Measurements from ENCODE around the gene TMBIM1. TPM values are rescaled to one million over a fixed set of nuclear protein-coding genes. Genes with fewer than 3 reads are reported as not detected.

The TMBIM1 gene
- total and polyA plus RNA-seq, 9 of the 15 experiments (the other 6 are each of a cell fraction or from before 2014, with no cell fraction given), result 14.2 to 105 (median 47.0) TPM

DNA sequence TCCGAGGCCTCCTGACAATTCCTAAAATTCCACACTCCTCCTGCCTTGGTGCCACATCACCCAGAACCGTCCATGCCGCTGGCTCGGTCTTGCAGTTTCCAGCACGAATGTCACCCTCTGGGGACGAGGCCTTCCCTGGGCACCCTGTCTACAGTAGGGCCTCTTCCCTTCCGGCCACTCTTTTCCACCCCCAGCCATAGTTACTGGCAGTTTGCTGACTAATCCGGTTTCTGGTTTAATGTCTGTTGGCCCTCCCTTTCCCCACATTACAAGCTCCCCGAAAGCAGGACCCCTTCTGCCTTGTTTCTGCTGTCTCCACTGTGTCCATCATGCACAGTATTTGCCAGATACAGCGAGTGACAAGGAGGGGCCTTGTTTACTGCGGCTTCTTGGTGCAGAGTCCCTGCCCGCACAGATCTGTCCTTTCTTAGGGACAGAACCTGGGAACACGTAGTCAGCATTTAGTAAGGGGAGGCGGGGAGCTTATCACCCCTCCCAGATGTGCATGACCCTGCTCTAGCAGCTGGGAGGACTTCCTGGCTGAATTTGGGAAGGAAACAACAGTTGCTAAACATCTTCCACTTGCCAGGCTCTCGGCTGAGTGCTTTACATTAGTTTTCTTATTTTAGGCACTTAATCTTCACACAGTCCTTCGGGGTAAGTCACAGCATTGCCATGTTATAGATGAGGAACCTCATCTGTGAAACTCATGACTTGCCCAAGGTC lies 40.8 kb upstream of the TMBIM1 start (continued):
- TF ChIP-seq, protein P1, sequence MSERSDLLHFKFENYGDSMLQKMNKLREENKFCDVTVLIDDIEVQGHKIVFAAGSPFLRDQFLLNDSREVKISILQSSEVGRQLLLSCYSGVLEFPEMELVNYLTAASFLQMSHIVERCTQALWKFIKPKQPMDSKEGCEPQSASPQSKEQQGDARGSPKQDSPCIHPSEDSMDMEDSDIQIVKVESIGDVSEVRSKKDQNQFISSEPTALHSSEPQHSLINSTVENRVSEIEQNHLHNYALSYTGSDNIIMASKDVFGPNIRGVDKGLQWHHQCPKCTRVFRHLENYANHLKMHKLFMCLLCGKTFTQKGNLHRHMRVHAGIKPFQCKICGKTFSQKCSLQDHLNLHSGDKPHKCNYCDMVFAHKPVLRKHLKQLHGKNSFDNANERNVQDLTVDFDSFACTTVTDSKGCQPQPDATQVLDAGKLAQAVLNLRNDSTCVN (CRISPR knock-in tag; IDR thresholded peaks at IDR 0.05), result no peak
- no peak for TF ChIP-seq CHD2 (IDR thresholded peaks at IDR 0.05; ENCODE audit: low read depth, low read length)
- no peak for TF ChIP-seq ARHGAP35 (IDR thresholded peaks at IDR 0.05; ENCODE audit: partially characterized antibody)
- peak; percentile 62; the same call in 1 of the 2 replicates for TF ChIP-seq FOXP1 (CRISPR knock-in tag; IDR thresholded peaks at IDR 0.05)
- no peak for TF ChIP-seq HDAC3 (IDR thresholded peaks at IDR 0.05; ENCODE audit: borderline replicate concordance, partially characterized antibody)
- TF ChIP-seq, protein P2, sequence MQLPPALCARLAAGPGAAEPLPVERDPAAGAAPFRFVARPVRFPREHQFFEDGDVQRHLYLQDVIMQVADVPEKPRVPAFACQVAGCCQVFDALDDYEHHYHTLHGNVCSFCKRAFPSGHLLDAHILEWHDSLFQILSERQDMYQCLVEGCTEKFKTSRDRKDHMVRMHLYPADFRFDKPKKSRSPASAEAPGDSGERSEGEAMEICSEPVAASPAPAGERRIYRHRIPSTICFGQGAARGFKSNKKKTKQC (CRISPR knock-in tag; IDR thresholded peaks at IDR 0.05), result no peak
- TF ChIP-seq MCM5 (IDR thresholded peaks at IDR 0.05; ENCODE audit: low read depth), result no peak
- TF ChIP-seq TCFL5 (CRISPR knock-in tag; conservative IDR thresholded peaks at IDR 0.05), result no peak
- no peak for TF ChIP-seq TSC22D4 (tag; IDR thresholded peaks at IDR 0.05)
- TF ChIP-seq, protein P3, sequence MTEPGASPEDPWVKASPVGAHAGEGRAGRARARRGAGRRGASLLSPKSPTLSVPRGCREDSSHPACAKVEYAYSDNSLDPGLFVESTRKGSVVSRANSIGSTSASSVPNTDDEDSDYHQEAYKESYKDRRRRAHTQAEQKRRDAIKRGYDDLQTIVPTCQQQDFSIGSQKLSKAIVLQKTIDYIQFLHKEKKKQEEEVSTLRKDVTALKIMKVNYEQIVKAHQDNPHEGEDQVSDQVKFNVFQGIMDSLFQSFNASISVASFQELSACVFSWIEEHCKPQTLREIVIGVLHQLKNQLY (CRISPR knock-in tag; conservative IDR thresholded peaks at IDR 0.05), result no peak
- no peak for TF ChIP-seq XRCC4 (IDR thresholded peaks at IDR 0.05; ENCODE audit: extremely low read depth, insufficient read depth, insufficient read length)
- TF ChIP-seq, protein P4, sequence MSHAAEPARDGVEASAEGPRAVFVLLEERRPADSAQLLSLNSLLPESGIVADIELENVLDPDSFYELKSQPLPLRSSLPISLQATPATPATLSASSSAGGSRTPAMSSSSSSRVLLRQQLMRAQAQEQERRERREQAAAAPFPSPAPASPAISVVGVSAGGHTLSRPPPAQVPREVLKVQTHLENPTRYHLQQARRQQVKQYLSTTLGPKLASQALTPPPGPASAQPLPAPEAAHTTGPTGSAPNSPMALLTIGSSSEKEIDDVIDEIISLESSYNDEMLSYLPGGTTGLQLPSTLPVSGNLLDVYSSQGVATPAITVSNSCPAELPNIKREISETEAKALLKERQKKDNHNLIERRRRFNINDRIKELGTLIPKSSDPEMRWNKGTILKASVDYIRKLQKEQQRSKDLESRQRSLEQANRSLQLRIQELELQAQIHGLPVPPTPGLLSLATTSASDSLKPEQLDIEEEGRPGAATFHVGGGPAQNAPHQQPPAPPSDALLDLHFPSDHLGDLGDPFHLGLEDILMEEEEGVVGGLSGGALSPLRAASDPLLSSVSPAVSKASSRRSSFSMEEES (CRISPR knock-in tag; IDR thresholded peaks at IDR 0.05), result no peak
- TF ChIP-seq SMC3 (conservative IDR thresholded peaks at IDR 0.05; ENCODE audit: insufficient read depth, low read depth, low read length), result no peak
- no peak for TF ChIP-seq MEF2A (IDR thresholded peaks at IDR 0.05; ENCODE audit: control insufficient read depth, low read depth, low read length)
- no peak for TF ChIP-seq YBX1 (IDR thresholded peaks at IDR 0.05)
- peak; percentile 87 for TF ChIP-seq RNF2 (IDR thresholded peaks at IDR 0.05)
- no peak for TF ChIP-seq SMAD1 (IDR thresholded peaks at IDR 0.05; ENCODE audit: low read depth, low read length, partially characterized antibody)
- TF ChIP-seq ARID2 (IDR thresholded peaks at IDR 0.05), result no peak
- peak; percentile 59 for TF ChIP-seq POLR2G (IDR thresholded peaks at IDR 0.05; ENCODE audit: low read depth, low read length)
- no peak for TF ChIP-seq NFXL1 (CRISPR knock-in tag; IDR thresholded peaks at IDR 0.05)
- no peak for TF ChIP-seq ZNF324 (CRISPR knock-in tag; IDR thresholded peaks at IDR 0.05)
- TF ChIP-seq, protein P5, sequence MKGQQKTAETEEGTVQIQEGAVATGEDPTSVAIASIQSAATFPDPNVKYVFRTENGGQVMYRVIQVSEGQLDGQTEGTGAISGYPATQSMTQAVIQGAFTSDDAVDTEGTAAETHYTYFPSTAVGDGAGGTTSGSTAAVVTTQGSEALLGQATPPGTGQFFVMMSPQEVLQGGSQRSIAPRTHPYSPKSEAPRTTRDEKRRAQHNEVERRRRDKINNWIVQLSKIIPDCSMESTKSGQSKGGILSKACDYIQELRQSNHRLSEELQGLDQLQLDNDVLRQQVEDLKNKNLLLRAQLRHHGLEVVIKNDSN (CRISPR knock-in tag; IDR thresholded peaks at IDR 0.05), result no peak
- TF ChIP-seq CBFB (CRISPR knock-in tag; IDR thresholded peaks at IDR 0.05), result no peak
- no peak; the same call in none of the 2 replicates for TF ChIP-seq GABPB1 (CRISPR knock-in tag; IDR thresholded peaks at IDR 0.05)
- no peak for TF ChIP-seq CBX5 (IDR thresholded peaks at IDR 0.05; ENCODE audit: borderline replicate concordance, low read depth)
- TF ChIP-seq NFE2L1 (tag; IDR thresholded peaks at IDR 0.05; ENCODE audit: borderline replicate concordance, low read depth), result no peak
